ENCODE results near the gene MCU. TPM values are rescaled to one million over a fixed set of nuclear protein-coding genes. Genes with fewer than 3 reads are reported as not detected.

The MCU gene, protein sequence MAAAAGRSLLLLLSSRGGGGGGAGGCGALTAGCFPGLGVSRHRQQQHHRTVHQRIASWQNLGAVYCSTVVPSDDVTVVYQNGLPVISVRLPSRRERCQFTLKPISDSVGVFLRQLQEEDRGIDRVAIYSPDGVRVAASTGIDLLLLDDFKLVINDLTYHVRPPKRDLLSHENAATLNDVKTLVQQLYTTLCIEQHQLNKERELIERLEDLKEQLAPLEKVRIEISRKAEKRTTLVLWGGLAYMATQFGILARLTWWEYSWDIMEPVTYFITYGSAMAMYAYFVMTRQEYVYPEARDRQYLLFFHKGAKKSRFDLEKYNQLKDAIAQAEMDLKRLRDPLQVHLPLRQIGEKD
- 18.1 and 45.6 TPM in 2 replicates for total RNA-seq

DNA sequence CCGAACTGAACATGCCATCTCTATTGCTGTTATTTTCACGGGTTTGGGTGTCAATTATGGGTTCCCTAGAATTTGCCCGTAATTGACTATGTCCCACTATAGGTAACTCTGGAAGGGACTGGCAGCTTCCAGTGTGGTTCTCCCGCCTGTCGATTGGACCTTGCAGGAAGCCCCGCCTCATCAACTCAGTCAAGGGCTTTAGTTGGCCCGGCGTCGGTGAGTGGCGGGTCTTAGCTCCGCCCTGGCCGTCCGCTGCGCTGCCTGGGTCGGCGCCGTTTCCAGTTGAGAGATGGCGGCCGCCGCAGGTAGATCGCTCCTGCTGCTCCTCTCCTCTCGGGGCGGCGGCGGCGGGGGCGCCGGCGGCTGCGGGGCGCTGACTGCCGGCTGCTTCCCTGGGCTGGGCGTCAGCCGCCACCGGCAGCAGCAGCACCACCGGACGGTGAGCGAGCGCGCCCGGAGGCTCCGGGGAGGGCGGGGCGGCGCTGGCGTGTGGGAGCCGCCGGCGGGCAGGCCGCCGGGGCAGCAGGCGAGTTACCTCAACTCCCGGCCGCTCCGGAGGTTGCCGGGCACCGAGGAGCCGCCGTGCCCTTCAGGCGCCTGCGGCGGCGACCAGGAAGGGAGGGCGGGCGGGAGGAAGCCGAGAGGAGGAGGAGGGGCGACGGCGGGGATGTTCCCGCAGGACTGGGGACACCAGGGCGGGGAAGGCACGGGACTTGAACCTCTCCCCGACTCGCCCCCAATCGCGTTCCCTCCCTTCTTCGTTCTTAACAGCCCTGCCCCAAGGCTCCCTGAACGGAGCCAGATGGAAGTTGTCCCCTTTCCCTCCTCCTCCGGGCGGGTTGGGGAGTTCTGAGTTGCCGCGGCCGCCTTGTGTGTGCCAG is at the start of gene MCU:
MCU (plus strand) TSS at position 281 of the 881 bp plus-strand sequence; CDS start at position 290, 9 bp downstream.

DNA sequence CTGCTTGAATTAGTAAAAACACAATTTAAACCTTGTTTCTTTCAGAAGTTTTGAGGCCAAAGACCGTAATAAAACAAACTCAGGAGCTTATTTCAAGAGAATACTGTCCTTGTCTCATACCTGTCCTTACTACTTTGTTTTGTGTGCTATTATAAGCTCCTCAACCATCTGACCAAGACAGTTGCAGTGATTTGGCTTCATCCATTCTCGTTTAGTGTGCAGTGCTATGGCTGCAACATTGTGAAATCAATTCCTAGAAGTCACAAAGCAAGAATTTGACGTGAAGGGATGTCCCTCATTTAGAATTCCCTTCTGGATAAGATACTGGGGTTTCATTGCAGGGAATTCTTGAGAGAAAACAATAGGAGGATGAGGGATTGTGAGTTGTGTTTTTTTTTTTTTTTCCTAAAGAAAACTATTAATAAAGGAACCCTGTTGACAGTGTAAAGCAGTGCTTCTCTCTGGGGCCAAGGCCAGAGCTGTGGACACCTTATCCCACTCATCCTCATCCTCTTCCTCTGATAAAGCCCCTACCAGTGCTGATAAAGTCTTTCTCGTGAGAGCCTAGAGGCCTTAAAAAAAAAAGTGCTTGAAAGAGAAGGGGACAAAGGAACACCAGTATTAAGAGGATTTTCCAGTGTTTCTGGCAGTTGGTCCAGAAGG is 201.3 kb downstream of the MCU start, which contains the start of gene OIT3:
OIT3 (plus strand) TSS at position 604 of the 663 bp plus-strand sequence. CDS start 60 bp downstream, outside the sequence.

Other genes starting within 250 kb of the MCU start
- gene MICU1, start 66.1 kb upstream of the MCU start, total RNA-seq: 28.0 and 36.3 TPM in 2 replicates
- 0.13 and 0.32 TPM in 2 replicates for gene OIT3, start 201.6 kb downstream of the MCU start, total RNA-seq